22Rv1 (cell line): ENCODE results near the gene SH3BP4.

Experiments
- CTCF ChIP-seq: fragments of 450-650 bp; IDR thresholded peaks from 2 replicates; pipeline ENCODE4 v1.5.1; 2017; ENCODE audit warnings: mild to moderate bottlenecking
- ZFX ChIP-seq: fragments of 450-650 bp; IDR thresholded peaks from 2 replicates; pipeline ENCODE4 v1.6.1; 2017; ENCODE audit warnings: antibody characterized with exemption, borderline replicate concordance

- TF ChIP-seq ZFX (no peak), CTCF (no peak)
These were observed 17.0 kb downstream of the SH3BP4 start for GRCh38 chr2:234968631-234969305.
